NCI-H1694 treated with DMSO at 0.1 percent for 48 hours (cell line): ENCODE measurements around the gene SH3BGRL3.
"Not testable (repeated sequence)": the region's sequence is repeated elsewhere in the genome, so short reads cannot be mapped to it uniquely, and the experiment has no call there.

Experiments
- DNase-seq: peaks from one replicate; lab custom pipeline; 2025; lab: John Stamatoyannopoulos, UW

SH3BGRL3 gene

GRCh38 chr1:26317146-26317545 lies 37.3 kb downstream of the SH3BGRL3 start:
- no peak for DNase-seq

- DNase-seq = no peak
These were observed 37.9 kb downstream of the SH3BGRL3 start, which contains the start of gene CD52 for GRCh38 chr1:26317612-26318337. Gene CD52 (plus strand): TSS chr1:26317958. CDS start chr1:26318018, 60 bp downstream.

GRCh38 chr1:26318338-26319064 lies 38.6 kb downstream of the SH3BGRL3 start:
- DNase-seq = no peak

GRCh38 chr1:26320896-26321295 lies 41.0 kb downstream of the SH3BGRL3 start:
- DNase-seq = no peak

- peak; percentile 70 for DNase-seq
These were observed 41.6 kb downstream of the SH3BGRL3 start for GRCh38 chr1:26321315-26322041.

GRCh38 chr1:26322042-26322331 lies 42.1 kb downstream of the SH3BGRL3 start:
- DNase-seq = no peak

GRCh38 chr1:26323382-26323781 lies 43.5 kb downstream of the SH3BGRL3 start:
- no peak for DNase-seq

GRCh38 chr1:26324550-26324949 lies 44.7 kb downstream of the SH3BGRL3 start:
- DNase-seq = no peak

- peak; percentile 44 for DNase-seq
These were observed 48.1 kb downstream of the SH3BGRL3 start for GRCh38 chr1:26327956-26328362.

- no peak for DNase-seq
These were observed 48.7 kb downstream of the SH3BGRL3 start for GRCh38 chr1:26328597-26328996.

- not testable (repeated sequence) for DNase-seq
These were observed 49.5 kb downstream of the SH3BGRL3 start for GRCh38 chr1:26329380-26329779.

- DNase-seq = no peak
These were observed 50.4 kb downstream of the SH3BGRL3 start for GRCh38 chr1:26330276-26330675.
